GM12892 (cell line): ENCODE measurements around the gene LBX2.

Source experiments
- POLR2AphosphoS5 ChIP-seq: IDR thresholded peaks from 2 replicates; pipeline ENCODE4 v1.6.1; 2011; ENCODE audit warnings: low read depth, low read length, control low read depth
- TAF1 ChIP-seq: IDR thresholded peaks from 2 replicates; pipeline ENCODE4 v1.6.1; 2011; ENCODE audit warnings: low read depth, mild to moderate bottlenecking, control low read depth, low read length, borderline replicate concordance

GRCh38 chr2:74499267-74499939, at the start of gene LBX2:
- TF ChIP-seq POLR2AphosphoS5 (no peak), TAF1 (no peak)
